Suppressor macrophage (primary cell): ENCODE measurements around the gene ATP10A.

ENCODE experiments used
- DNase-seq, 4 experiments: peaks; one replicate each; pipeline ENCODE4 v3.0.0-alpha.2; 2020 to 2022

ATP10A gene

DNA sequence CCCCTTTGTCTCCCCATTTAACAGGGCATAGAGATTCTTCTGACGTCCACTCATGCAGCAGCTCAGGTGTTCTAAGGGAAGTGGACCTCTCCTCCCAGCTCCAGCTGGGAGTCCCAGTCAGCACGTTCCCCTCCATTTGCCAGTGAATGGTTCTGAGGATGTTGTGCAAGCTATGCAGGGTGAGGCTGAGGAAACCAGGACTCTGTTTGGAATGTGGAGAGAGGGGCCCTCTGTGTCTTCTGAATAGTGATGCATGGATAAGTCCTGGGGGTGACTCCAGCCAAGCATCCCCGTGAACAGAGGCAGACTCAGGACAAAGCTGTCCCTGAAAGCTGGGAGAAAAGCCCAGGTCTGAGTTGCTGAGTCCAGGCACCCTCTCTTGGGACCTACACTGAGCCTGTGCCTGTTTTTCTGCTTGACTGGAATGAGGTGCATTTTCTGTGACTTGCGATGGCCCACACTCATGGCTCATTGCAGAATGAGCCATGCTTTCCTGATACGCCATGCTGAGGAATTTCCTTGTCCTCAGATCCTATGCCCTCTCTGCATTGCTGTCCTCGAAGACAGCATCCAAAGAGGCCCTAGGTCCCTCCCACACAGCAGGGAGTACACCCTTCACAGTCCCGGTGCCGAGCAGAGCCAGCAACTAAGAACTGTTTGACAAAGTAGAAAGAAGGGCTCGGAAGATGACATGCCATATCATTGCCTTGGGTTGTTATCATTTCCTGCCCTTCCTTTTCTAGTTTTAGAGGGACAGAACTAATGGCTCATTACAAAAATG is 185.2 kb downstream of the ATP10A start:
- DNase-seq, result no peak

DNA sequence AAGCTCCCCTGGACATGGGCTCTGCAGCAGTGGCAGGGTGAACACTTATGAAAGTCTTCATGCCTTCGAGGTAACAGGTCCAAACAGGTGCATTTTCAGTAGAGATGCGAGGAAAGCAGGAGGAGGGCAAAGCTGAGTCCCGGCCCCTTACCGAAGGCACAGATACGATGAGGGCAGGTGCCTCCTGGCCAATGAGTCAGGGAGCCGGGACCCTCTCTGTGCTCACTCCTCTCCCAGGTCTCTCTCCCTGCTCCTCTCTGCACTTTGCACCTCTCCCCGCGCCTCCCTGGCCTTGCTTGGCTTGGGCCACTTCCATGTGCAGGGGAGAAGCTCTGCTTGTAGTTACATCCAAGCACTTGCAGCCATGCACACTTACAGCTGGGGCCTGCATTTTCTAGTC is 187.1 kb downstream of the ATP10A start:
- DNase-seq, result no peak

GRCh38 chr15:25675396-25675795 is 187.7 kb downstream of the ATP10A start:
- DNase-seq, result no peak

DNA sequence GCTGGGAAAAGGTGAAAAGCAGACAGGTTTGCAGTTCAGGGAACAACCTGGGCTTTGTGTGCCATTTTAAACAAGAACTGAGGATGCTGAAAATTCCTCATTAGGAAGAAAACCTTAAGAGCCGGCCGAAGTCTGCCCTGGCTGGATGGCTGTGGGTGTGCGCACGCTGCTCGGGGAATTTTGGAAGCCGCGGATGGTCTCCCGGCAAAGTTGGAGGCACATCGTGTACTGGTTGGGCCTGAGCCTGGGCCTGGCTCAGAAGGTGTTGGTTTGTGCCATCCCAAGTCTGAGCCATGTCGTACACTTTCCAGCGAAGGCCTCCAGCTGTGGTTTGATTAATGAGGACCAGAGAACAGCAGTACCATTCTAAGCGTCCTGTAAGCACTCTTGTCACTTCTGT is 188.2 kb downstream of the ATP10A start:
- no peak for DNase-seq

DNA sequence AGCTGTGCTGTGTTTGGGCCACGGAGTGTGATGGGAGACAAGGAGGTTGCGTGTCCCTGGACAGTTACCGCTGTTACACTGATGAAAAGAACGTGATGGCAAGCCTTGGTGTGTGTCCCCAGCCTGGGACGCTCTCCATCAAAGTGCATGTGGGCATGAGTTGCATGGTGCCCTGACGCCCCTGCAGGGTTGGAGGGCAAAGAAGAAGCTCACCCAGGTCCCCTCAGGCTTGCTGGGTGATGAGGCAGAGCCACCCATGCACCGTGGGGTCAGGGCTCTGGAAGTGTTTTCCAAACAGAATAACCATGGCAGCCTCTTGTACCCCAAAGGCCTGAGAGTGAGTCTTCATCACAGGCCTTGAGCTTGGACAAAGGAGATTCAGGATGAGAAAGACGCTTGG is 189.2 kb downstream of the ATP10A start:
- no peak for DNase-seq

DNA sequence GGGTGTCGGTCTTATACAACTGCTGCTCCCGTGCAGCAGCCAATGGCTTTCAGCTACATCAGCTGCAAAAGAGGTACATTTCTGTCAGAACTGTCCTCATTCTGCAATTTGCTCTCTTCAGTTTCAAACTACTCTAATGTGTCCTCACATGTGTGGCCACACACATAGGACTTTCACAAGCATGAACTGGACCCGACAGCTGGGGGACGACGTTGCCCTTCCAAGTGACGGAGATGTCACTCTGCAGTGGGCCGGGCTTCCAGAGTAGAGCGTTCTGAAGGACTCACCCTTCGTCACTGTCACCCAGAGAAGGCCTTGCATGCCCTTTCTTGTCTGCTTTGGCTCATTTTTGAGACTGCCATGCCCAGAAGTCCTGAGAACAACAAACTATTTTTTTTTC is 189.8 kb downstream of the ATP10A start:
- no peak for DNase-seq

DNA sequence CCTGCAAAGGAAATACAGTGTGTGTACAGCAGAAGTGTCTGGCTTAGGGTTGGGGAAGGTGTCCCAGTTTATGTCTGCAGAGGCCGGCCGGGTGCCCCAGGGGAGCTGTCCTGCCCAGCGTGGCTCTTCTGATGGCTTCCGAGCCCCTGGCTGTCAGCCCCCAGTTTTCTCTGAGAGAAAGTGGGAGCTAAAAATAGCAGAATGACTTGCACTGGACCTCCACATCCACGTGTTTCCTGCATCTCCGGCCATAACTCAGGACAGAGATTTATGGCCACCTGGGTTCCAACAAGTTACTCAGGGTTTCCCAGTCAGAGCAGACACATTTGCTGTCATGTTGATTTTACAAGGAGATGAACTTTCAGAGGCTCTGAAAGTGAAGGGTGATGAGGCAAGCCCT is 192.0 kb downstream of the ATP10A start:
- DNase-seq, result no peak

DNA sequence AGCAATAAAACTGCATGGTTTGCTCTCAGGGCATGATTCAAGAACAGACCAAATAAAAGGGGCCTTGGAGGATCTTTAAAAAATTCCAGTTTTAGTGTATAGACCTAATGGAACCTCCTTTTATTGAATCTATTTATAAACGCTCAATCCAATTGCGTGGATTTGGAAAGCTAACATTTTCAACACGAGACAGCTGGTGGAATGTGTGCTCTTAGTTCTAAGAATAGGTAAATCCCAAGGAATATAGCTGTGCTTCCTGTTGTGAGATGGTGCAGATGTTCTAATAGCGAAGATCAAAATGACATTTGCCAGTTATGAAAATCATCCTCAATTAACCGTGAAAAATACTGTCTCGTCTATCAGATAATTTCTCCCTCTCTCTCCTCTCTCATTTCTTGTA is 192.5 kb downstream of the ATP10A start:
- DNase-seq, result no peak

DNA sequence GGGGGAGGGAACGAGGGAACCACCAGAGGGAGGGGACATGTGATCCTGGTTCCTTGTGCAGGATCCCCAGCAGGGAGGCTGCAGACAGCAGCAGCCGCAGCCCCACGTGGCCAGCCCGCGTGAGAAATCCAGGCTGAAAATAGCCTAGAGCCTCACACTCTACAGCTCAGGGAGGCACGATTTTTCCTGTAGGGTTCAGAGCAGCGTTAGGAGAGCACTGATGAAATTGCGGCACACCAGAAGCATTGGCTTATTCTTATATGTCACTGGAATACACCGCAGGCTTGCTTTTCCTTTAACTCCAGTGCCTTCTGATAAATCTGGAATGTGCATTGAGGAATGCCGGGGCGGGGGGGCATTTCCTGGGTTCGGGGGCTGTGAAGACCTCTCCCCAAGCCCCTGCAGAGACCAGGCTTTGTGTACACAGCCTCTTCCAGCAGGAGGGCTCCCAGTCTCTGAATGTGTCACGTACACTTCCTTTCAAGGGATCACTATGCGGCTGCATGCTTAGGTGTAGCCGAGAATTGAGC is 193.0 kb downstream of the ATP10A start:
- peak; percentile 66 to 81 (median 68) for DNase-seq

DNA sequence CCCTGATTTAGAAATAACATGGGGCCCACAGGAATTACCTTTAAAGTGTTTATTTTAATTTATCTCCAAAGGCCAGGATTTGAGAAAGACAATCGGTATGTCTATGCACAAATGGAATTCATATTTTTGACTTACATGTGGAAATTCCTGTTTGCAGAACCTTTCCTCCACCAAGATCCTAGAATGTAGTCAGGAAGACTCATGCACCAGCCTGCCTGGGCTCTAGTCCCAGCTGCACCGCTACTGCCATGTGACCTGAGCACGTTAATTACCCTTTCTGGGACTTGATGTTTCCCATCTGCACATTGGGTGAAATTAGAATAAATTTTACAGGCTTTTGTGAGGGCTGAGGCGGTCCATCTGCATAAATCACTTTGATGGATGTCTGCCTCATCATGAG is 194.2 kb downstream of the ATP10A start:
- no peak for DNase-seq

DNA sequence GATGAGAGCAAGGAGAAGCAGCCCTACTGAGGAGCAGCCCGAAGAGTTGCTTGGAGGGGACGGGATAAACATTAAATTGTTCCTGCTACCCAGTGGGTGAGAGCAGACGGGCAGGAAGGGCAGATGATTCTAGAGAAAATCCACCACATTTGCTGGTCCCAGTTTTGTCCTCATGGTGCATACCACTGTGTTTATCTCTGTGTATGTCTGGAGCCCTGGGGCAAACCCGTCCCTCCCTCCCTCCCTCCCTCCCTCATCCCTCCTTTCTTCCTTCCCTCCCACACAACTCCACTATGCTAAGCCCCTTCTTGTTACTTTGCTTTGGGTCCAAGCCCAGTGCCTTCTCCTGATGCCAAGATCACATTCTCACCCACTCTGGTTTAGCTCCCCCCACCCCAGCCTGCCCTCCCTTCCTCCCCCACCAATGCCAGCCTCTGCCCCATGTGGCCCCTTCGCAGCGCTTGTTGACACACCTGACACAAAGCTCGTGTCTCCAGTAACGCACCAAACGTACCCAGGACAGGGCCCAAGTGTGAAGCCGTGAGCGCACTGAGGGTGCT is 194.8 kb downstream of the ATP10A start:
- no peak for DNase-seq

- no peak for DNase-seq
These were observed 195.3 kb downstream of the ATP10A start for GRCh38 chr15:25667829-25668228.

DNA sequence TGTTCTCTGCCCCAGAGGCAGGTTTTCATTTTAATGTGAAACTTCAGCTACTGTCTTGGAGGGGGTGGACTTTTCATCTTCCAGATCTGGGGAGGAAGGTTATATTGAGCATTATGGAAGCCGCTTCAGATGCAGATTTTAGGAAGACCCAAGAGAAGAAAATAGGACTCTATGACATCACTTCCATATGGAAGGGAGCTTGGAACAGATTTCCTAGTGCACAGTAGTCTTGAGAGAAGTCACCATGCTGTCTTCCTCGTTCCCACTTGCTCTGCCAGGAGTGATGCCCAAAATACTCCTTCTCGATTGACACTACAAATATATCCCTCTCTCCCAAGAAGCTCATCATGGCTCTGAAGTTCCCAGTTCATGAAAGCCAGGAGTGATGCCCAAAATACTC is 197.2 kb downstream of the ATP10A start:
- DNase-seq, result no peak

GRCh38 chr15:25664761-25665160 is 198.4 kb downstream of the ATP10A start:
- no peak for DNase-seq

DNA sequence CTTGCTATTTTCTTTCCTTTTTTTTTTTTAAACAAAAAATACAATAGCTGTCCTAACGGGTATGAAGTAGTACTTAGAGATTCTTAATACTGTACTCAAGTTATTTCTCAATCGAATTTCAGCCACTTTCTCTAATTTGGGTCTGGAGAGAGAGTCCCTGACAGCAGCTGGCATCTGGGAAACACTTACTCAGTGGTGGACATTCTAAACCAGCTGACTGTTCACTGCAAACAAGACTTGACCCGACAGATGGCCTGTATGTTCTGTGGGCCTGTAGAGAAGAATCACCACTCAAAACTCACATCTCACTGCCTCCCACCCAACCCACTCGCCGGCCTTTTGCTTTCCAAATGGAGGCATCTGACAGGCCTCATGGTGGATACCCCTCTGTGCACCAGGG is 199.6 kb downstream of the ATP10A start:
- DNase-seq, result no peak

DNA sequence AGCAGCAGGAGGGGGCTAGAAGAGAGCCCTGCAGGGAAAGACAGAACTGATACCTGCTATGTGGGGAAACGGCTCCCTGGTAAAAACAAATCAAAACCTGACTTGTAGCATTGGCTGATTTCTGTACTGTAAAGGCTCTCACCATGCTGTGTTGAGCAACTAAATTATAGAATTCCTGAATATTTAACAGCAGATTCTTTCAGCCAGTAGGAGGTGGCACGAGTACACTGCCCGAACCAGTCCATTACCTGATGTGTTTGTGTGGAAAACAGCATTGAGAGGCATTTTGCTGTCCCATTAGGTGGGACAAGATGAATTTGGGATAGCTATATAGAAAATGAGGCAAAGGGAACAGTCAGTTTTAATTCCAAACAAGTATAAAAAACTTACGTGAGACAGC is 201.2 kb downstream of the ATP10A start:
- DNase-seq, result no peak

GRCh38 chr15:25659251-25659650 is 203.9 kb downstream of the ATP10A start:
- DNase-seq, result no peak

- DNase-seq, result no peak
These were observed 204.6 kb downstream of the ATP10A start for GRCh38 chr15:25658560-25658959.

- no peak for DNase-seq
These were observed 207.7 kb downstream of the ATP10A start for GRCh38 chr15:25655207-25655948.

- DNase-seq, result no peak
These were observed 209.8 kb downstream of the ATP10A start for GRCh38 chr15:25653371-25653770.

GRCh38 chr15:25652704-25653103 is 210.4 kb downstream of the ATP10A start:
- no peak for DNase-seq

DNA sequence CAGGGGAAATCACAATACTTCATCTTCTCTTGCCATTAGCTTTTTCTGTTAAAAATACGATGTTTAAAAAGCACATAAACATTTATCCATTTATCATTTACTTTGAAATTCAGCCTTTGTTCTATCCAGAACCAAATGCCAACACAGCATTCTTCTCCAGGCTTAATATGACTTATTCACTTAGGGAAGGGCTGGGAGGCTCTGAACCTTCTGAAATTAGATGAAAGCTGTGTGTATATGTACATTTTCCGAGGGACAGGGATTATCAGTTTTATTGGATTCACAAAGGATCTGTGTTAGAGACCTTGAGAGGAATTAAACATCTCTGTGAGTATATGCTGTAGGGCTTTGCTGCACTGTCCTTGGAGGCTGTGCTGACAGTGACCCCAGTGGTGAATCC is 213.7 kb downstream of the ATP10A start:
- no peak for DNase-seq

GRCh38 chr15:25643120-25643519 is 220.0 kb downstream of the ATP10A start:
- no peak for DNase-seq

DNA sequence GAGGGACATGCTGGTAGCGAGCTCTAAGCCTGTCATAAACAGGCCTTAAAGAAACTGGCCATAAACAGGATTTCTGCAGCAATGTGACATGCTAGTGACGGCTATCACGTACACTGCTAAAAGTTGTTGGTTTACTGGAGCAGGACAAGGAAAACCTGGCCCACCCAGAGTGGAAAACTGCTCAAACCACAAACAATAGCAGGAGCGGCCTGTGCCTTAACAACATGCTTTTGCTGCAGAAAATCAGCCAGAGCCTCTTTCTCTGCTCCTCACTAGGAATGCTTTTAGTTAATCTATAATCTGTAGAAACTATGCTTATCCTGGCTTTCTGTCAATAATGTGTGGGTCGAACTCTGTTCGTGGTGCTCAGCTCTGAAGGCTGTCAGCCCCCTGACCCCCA is 221.4 kb downstream of the ATP10A start:
- DNase-seq, result no peak
